ENCODE measurements around the gene PRDM1.

The PRDM1 gene

DNA sequence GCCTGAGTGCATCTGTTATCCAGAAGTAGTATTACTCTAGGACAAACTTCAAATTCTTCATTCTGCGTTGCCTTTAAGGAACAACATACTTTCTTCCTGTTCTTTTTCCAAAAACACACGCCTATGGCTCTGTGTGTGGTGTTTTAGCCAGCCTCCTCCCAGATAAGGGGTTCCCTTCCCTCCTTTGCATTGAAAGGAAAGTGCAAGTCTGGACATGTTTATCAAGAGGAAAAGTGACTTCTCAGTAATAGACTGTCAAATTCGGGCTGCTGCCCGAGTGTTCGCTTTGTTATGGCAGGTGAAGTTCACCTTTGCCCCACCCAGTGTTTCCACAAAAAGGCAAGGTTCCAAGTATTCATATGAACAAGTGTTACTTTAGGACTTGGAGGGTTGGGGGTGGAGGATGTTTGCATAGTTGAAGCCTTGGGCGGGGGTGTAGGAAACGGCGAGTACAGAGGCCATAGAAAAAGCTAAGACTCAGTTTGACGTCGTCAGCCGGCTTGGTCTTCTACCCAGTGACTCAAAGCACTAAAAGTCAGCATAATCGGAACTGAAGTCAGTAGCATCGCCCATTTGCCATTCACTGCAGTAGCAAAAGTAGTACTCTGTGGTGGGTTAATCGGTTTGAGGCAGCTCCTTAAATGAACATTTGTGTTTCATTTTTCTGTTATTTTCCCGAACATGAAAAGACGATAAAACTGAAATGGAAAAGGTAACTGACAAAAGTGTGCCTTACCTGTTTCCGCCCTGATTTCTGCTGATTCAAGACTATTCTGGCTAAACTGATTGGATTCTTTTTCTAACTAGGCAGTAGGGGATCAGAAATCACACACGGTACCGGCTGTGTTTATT is 12.5 kb downstream of the PRDM1 start:
- DNase-seq, result no peak

DNA sequence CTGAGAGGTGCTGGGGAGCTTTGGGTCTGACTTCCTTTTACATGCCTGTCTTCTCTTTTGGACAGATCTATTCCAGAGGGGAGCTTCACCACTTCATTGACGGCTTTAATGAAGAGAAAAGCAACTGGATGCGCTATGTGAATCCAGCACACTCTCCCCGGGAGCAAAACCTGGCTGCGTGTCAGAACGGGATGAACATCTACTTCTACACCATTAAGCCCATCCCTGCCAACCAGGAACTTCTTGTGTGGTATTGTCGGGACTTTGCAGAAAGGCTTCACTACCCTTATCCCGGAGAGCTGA is 13.1 kb downstream of the PRDM1 start:
- no peak for DNase-seq

DNA sequence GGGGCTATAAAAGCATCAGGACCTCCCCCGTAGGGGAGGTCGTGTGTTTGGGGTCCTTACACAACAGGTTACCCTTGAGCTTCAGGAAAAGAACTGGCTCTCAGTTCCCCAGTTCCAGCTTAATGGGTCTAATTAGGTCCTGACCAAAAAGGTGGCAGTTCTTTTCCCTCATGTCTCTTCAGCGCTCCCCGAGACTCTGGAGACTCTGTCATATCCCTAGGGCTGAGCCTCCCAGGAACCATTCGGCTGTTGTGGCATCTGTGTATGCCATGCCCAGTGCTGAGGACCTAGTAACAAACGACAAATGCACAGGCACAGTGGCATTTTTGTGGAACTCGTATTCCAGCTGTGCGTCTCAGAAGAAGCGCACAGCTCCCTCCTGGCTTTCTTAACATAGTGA is 14.6 kb downstream of the PRDM1 start:
- DNase-seq, result no peak

DNA sequence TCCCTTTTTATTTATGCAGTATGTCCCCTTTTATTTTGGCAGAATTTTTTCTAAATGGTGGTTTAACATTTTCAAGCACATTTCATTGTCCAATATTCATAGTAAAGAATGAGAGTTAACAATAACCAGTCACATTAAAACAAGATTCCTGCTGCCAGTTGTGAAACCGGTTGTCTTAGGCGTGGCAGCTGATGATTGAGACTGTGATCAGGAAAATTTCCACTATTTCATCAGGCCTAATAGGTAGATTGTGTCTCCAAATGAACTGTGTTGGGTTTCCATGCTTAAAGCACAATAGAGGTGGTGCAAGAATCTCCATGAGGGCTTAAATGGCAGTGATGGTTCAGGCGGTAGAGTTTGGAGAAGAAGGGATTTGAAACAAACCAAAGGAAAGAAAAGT is 15.3 kb downstream of the PRDM1 start:
- no peak for DNase-seq

DNA sequence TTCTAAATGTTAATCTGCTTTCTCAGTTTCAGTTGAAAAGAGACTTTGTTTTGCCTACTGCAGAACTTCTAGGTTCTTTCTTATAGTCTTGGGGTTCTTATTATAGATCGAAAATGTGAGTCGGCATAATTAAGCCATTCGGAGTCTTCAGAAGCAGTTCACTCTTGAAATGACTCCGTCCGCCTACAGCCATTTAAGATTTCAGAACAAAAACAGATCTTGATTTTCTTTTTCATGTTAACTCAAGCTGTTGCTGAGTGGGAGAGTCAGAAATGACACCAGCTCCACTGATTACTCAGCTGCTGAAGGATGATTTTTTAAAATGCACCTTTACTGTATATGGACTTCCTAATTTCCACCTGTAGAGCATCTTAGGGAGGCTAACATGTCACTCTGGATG is 15.9 kb downstream of the PRDM1 start:
- no peak for DNase-seq

DNA sequence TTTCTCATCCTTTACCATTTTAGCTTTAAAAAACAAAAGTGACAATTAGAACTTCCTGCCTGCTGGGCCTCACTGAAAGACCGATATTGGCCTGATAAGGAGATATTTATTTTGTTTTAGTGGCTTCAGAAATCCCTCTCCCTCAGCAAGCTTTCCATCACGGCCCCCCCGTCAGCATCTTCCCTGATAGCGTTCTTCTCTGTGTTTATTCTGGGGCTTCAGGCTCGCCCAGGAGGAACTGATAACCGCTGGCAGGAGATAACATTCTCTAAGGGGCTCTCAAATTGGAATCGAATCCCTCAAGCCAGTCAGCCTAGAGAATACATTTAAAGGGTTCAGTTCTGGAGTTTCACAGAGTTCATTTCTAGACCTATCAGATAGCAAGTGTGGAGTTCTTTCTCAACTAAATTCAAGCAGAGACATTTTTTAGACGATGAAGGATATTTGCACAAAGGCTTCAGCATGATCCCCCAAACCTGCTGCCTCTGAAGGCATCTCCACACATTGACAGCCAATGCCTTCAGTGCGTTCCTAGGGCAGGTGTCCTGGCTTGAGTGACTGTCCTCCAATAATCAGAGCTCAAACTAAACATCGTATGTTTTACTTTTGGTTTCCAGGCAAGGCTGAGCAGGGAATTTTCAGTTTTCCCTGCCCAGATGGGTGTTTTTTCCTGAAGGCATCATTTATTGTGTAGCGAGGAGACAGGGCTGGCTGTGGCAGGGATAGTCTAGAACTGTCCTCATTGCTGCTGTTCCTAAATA is 17.0 kb downstream of the PRDM1 start:
- DNase-seq, result no peak

DNA sequence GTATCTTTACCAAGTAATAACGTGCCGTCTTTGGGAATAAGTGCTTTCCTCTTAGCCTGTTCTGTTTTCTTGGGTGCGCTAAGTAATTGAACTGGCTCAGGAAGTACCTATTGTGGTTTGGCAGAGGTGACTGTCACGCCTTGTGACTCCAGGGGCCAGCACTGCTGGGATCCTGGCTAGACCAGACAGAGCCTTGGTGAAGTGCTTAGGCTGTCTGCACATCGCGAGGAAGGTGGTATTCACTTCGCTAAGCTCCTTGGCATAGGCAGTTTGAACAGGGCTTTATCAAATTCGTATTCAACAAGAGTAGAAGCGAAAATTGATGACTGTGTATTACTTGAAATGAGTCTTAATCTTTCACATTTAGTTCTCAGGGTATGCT is 17.6 kb downstream of the PRDM1 start:
- no peak for DNase-seq

DNA sequence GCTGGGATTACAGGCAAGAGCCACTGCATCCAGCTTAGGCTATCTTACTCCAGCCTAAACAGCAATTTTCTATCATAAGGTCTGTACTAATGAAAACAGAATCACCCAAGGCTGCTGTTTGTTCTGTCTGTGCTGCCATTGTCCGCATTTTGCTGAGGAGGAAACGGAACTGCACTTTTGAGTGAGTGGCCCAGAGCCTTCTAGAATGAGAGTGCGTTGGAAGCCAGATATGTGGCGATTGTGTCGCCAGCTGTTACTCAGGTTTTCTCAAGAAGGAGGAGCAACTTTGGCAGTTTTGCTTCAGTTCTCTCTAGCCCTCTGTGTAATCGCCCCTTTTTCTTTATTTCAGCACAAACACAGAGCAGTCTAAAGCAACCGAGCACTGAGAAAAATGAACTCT is 18.3 kb downstream of the PRDM1 start:
- DNase-seq, result no peak

DNA sequence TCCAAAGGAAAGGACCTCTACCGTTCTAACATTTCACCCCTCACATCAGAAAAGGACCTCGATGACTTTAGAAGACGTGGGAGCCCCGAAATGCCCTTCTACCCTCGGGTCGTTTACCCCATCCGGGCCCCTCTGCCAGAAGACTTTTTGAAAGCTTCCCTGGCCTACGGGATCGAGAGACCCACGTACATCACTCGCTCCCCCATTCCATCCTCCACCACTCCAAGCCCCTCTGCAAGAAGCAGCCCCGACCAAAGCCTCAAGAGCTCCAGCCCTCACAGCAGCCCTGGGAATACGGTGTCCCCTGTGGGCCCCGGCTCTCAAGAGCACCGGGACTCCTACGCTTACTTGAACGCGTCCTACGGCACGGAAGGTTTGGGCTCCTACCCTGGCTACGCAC is 18.8 kb downstream of the PRDM1 start:
- no peak for DNase-seq

DNA sequence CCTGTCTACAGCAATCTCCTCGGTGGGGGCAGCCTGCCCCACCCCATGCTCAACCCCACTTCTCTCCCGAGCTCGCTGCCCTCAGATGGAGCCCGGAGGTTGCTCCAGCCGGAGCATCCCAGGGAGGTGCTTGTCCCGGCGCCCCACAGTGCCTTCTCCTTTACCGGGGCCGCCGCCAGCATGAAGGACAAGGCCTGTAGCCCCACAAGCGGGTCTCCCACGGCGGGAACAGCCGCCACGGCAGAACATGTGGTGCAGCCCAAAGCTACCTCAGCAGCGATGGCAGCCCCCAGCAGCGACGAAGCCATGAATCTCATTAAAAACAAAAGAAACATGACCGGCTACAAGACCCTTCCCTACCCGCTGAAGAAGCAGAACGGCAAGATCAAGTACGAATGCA is 19.4 kb downstream of the PRDM1 start:
- no peak for DNase-seq

DNA sequence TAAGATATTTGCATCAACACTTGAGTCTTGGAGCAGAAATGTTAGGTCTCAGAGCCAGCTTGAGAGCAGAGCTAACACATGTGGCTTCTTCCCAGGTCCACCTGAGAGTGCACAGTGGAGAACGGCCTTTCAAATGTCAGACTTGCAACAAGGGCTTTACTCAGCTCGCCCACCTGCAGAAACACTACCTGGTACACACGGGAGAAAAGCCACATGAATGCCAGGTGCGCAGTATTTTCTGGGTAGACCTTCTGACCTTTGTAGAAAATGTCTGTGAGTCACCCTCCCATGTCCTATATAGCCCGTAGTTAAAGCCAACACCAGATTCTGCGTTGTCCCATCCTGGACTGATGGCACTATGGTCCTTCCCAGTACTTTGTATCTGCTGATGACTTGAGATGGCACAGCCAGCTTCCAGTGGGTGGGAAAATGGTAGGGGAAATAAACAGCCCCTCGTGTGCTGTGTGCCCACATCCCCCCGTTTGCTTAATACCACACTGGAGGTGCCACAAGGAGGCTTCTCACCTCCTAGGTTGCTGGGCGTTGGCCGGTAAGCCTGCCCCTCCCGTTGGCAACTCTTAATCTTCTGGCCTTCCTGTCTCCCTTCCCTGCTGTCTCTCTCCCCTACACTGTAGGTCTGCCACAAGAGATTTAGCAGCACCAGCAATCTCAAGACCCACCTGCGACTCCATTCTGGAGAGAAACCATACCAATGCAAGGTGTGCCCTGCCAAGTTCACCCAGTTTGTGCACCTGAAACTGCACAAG is 20.3 kb downstream of the PRDM1 start:
- no peak for DNase-seq

DNA sequence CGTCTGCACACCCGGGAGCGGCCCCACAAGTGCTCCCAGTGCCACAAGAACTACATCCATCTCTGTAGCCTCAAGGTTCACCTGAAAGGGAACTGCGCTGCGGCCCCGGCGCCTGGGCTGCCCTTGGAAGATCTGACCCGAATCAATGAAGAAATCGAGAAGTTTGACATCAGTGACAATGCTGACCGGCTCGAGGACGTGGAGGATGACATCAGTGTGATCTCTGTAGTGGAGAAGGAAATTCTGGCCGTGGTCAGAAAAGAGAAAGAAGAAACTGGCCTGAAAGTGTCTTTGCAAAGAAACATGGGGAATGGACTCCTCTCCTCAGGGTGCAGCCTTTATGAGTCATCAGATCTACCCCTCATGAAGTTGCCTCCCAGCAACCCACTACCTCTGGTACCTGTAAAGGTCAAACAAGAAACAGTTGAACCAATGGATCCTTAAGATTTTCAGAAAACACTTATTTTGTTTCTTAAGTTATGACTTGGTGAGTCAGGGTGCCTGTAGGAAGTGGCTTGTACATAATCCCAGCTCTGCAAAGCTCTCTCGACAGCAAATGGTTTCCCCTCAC is 21.0 kb downstream of the PRDM1 start:
- DNase-seq, result no peak

DNA sequence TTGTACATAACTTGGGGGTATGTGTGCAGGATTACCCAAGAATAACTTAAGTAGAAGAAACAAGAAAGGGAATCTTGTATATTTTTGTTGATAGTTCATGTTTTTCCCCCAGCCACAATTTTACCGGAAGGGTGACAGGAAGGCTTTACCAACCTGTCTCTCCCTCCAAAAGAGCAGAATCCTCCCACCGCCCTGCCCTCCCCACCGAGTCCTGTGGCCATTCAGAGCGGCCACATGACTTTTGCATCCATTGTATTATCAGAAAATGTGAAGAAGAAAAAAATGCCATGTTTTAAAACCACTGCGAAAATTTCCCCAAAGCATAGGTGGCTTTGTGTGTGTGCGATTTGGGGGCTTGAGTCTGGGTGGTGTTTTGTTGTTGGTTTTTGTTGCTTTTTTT is 22.0 kb downstream of the PRDM1 start:
- no peak for DNase-seq

DNA sequence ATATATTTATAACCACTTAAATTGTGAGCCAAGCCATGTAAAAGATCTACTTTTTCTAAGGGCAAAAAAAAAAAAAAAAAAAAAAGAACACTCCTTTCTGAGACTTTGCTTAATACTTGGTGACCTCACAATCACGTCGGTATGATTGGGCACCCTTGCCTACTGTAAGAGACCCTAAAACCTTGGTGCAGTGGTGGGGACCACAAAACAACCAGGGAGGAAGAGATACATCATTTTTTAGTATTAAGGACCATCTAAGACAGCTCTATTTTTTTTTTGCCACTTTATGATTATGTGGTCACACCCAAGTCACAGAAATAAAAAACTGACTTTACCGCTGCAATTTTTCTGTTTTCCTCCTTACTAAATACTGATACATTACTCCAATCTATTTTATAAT is 22.9 kb downstream of the PRDM1 start:
- DNase-seq, result no peak

DNA sequence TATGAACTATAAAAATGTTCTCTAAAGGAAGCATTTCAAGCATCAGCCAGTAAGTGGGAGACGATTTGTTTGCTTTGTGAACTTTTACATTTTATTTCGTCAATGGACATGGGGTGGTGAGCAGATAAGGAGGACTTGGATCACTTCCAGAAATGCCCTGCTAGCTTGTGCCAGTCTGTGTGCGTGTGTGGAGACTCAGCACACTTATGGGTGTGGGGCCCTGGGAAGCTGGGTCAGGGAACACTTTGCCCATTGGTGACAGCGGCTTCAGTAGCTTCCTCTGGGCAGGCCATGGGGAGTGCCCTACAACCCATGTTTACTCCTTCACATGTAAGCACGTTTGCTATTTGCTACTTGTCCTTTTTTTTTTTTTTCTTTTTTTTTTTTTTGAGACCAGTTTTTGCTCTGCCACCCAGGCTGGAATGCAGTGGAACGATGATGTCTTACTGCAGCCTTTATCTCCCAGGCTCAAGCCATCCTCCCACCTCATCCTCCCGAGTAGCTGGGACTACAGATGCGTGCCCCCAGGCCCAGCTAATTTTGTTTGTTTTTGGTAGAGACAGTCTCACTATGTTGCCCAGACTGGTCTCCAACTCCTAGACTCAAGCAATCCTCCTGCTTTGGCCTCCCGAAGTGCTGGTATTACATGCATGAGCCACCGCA is 24.2 kb downstream of the PRDM1 start:
- no peak for DNase-seq

DNA sequence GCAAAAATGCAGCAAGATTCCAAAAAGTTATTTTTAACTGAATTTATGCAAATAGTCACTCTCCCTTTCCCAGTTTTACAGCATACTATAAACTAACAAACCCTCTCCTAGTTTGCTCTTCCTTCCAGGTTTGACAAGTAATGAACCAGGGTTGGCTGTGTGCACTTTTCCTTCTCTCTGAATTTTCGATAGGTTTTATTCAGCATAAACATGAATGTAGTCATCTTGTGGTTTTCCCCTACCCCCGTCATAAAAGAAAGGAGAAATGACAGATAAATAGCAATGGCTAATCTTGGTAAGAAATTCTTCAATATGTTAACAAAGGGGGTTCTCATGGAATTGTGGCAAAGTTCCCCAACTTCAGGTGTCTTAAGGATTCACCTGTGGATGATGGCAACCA is 26.3 kb downstream of the PRDM1 start:
- DNase-seq, result no peak

DNA sequence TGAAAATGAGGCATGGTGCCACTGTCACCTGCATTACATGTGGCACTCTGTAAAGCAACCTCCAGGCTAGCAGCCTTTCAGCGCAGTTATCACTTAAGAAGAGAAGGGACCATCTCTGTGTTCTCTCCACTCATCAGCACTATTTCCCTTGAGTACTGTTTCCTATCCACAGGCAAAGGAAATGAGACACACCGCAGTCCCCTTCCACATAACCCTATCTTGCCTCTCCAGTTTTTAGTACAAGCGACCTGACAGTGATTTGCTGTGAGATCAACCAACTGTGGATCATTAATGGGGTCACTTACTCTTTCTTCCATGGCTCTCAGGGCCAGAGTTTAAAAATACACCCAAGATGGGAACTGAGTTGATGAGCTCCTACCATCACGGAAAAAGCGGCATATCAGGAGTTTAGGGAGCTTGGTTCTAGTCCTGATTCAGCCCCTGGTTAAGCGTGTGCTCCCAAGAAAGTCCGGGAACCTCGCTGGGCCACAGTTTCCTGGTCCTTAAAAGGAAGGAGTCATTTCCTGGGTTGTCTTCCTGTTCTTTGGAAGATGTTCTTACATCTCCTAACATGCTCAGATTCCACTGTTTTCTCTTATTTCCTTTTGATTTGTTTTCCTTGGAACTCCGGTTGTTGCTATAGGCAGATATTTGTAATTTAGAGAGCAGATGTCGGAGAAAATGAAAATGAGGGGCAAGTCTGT is 27.3 kb downstream of the PRDM1 start:
- no peak for DNase-seq

DNA sequence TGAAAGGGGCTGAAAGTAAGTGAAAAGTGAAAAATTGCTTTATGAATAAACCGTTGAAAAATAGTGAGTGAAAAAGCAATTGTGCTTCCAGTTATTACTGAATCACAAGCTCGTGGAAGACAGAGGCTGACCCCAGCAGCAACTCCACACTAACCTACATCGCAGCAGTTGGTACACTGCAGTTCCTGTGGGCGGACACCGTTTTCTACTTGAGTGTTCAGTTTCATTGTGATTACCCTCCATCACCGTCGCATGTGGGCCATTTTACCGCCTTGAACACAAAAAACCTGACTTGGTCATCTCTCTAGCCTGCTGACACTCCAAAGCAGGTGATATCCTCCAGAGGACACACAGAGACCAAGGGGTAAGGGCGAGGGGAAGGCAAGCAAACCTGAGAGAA is 28.4 kb downstream of the PRDM1 start:
- DNase-seq, result no peak

DNA sequence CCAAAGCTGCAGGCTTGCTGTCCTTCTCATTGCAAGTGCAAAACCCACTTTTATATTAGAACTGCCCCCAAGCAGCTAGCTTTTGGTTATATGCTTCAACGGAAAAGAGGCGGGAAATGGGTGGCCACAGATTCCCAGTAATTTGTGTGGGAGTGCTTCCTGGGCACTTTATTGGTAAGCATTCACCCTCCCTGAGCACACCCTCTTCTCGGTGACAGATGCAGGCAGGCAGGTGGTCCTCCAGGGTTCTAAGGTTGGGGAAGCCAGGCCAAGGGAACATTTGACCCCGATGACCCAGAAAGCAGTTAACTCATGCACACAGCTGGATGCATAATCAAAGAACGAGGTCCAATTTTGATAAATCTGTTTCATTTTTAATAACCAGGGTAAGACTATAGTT is 29.1 kb downstream of the PRDM1 start:
- no peak for DNase-seq

DNA sequence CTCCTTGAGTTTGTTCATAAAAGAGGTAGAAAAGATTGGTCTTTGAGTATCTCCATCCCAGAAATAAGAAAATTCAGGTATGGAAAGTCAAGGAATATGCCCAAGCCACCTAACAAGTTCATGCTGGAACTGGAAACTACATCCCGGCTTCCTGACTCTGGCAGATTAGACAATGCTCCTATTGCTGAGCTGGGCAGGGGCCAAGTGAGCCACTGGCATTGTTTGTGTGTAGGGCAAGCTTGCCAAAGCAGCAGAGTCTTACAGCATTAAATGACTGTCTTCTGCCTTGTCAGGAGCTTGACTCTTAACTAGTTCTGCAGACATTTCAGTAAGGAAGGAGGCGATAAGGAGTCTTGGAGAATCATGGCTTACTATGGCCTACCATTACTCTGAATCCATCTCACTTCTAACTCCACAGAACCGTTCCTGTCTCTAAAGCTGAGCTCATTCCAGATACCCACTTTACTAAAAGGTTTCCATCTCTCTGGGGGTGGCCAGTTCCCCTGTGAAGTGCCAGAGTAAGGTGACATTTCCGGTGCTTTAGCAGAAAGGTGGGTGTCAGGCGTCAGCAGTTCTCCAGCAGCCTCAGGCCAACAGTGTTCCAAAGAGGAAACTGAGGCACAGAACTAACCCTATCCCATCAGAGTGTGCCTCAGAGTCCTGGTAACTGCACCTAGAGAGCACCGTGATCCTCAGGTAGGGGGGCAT is 30.1 kb downstream of the PRDM1 start:
- DNase-seq, result no peak

DNA sequence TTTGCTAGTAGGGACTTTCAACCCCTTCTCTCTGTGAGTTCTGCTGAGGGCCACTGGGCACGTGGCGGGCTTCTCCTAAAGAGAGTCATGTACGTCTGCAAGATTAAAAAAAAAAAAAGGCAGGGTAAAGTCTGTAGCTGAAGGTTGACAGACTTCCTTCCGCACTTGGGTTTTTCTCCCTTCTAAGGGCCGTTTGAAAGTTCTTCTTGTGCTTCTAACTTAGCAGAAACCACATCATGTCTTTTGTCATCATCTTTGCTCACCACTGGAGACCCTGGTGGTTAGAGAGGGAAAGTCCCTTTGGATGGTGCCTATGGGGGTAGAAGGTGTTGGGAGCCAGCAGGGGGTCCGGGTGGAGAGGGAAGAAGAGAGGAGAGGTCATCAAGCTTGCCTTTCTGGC is 31.4 kb downstream of the PRDM1 start:
- DNase-seq, result no peak

All from NCI-H446 treated with DMSO at 0.1 percent for 48 hours (cell line).